GM12878 (cell line): Measurements from ENCODE around the gene PPP2R3A. TPM values are rescaled to one million over a fixed set of nuclear protein-coding genes. Genes with fewer than 3 reads are reported as not detected.

Experiments used
- ATAC-seq: fragments of 200-7000 bp; cut with Tn5 transposase; 3 replicates; pipeline ENCODE4 v1.9.1; 2020; ENCODE audit warnings: mild to moderate bottlenecking, moderate library complexity
- BruUV-seq: library from RNA; stranded (reverse); fragments of 400-500 nt; replicated peaks from 2 replicates; lab custom pipeline; 2021; lab: Mats Ljungman, UMichigan
- CTCF ChIA-PET: fragments of 300-600 bp; sonication (Branson Sonifier 250); formaldehyde crosslinking; extraction: SDS; loops from one replicate; lab custom pipeline; 2021; ENCODE audit warnings: inconsistent platforms; lab: Yijun Ruan, JAX
- POLR2A ChIA-PET: fragments of 350-600 bp; formaldehyde crosslinking; extraction: SDS; loops from one replicate; lab custom pipeline; 2021; ENCODE audit warnings: inconsistent platforms; lab: Charles Lee
- RAD21 ChIA-PET: fragments of 300-600 bp; sonication (Branson Sonifier 250); formaldehyde crosslinking; loops from one replicate; lab custom pipeline; 2023; ENCODE audit warnings: antibody characterized with exemption; ENCODE audit not compliant: unreplicated experiment; lab: Charles Lee
- SMC1A ChIA-PET: fragments of 300-600 bp; sonication (Branson Sonifier 250); formaldehyde crosslinking; loops from one replicate; lab custom pipeline; 2023; ENCODE audit not compliant: unreplicated experiment, uncharacterized antibody; lab: Charles Lee
- DNase-seq: peaks from one replicate; pipeline ENCODE4 v3.0.0-alpha.2; 2011; ENCODE audit warnings: low read depth, low spot score
- FAIRE-seq: peaks from 3 replicates; lab custom pipeline; 2011; peaks lifted over from hg19 to GRCh38; lab: Jason Lieb, UNC
- H2AFZ ChIP-seq: 2 replicates; pipeline ENCODE4 v1.6.0; 2011; ENCODE audit warnings: low read depth, low read length, control low read depth; ENCODE audit not compliant: control insufficient read depth
- H3K27ac ChIP-seq: 2 replicates; pipeline ENCODE4 v1.5.1; 2011; ENCODE audit warnings: control low read depth; ENCODE audit not compliant: control insufficient read depth, insufficient read depth
- H3K27me3 ChIP-seq, 2 experiments: replicated peaks in 1 of 2; 2 replicates each; pipeline versions ENCODE4 v1.6.0 to v1.6.1; 2011; ENCODE audit warnings: low read length in 1 of 2; ENCODE audit not compliant: control insufficient read depth in 2 of 2, insufficient read depth in 2 of 2
- H3K36me3 ChIP-seq, 2 experiments: 2 replicates each; pipeline ENCODE4 v1.5.1; 2011; ENCODE audit warnings: low read length in 1 of 2; ENCODE audit not compliant: control insufficient read depth in 2 of 2, insufficient read depth in 2 of 2
- H3K4me1 ChIP-seq: 2 replicates; pipeline ENCODE4 v1.6.1; 2011; ENCODE audit warnings: mild to moderate bottlenecking, low read length, moderate library complexity, mixed read lengths; ENCODE audit not compliant: control insufficient read depth, insufficient read depth
- H3K4me2 ChIP-seq: 2 replicates; pipeline ENCODE4 v1.6.0; 2011; ENCODE audit warnings: control low read depth; ENCODE audit not compliant: control insufficient read depth, insufficient read depth
- H3K4me3 ChIP-seq: fragments of 200-600 bp; sonication (generic); 2 replicates; pipeline ENCODE4 v1.5.1; 2016
- H3K79me2 ChIP-seq: 2 replicates; pipeline ENCODE4 v1.6.0; 2011; ENCODE audit warnings: low read length; ENCODE audit not compliant: control insufficient read depth, insufficient read depth
- H3K9ac ChIP-seq: 2 replicates; pipeline ENCODE4 v1.8.0; 2011; ENCODE audit warnings: low read length, control low read depth, mixed read lengths; ENCODE audit not compliant: control insufficient read depth, insufficient read depth
- H3K9me3 ChIP-seq: replicated peaks from 3 replicates; pipeline ENCODE4 v1.5.1; 2011; ENCODE audit warnings: mild to moderate bottlenecking, low read length; ENCODE audit not compliant: control insufficient read depth, insufficient read depth
- H4K20me1 ChIP-seq: 2 replicates; pipeline ENCODE4 v1.6.0; 2011; ENCODE audit not compliant: control insufficient read depth, insufficient read depth
- BHLHE40 ChIP-seq, 2 experiments: fragments of 450-650 bp in 1 of 2; IDR thresholded peaks; 2 replicates each; pipeline ENCODE4 v1.6.1; 2011 to 2017; ENCODE audit warnings: low read depth in 2 of 2, borderline replicate concordance in 1 of 2, improper control_type of control experiment in 1 of 2, low read length in 1 of 2, mild to moderate bottlenecking in 1 of 2
- ELK1 ChIP-seq: IDR thresholded peaks from 2 replicates; pipeline ENCODE4 v1.6.1; 2012; ENCODE audit warnings: low read depth, low read length, improper control_type of control experiment
- IKZF2 ChIP-seq, 2 experiments: fragments of 450-650 bp; IDR thresholded peaks; 2 replicates each; pipeline ENCODE4 v1.6.1; 2017; ENCODE audit warnings: mild to moderate bottlenecking in 2 of 2, moderate library complexity in 2 of 2
- MEF2A ChIP-seq: IDR thresholded peaks from 2 replicates; pipeline ENCODE4 v1.6.1; 2011; ENCODE audit warnings: low read depth, mild to moderate bottlenecking, low read length, moderate library complexity; ENCODE audit not compliant: insufficient read depth
- REST ChIP-seq: IDR thresholded peaks from 2 replicates; pipeline ENCODE4 v1.6.1; 2012; ENCODE audit warnings: mild to moderate bottlenecking, low read depth, low read length
- SMAD5 ChIP-seq: IDR thresholded peaks from 2 replicates; pipeline ENCODE4 v1.6.1; 2016; ENCODE audit warnings: antibody characterized with exemption, low read depth
- SPI1 ChIP-seq: IDR thresholded peaks from 2 replicates; pipeline ENCODE4 v1.6.1; 2011; ENCODE audit warnings: low read depth, mild to moderate bottlenecking, low read length, moderate library complexity, borderline replicate concordance; ENCODE audit not compliant: insufficient read depth
- SRF ChIP-seq, 2 experiments: IDR thresholded peaks; 2 replicates each; pipeline ENCODE4 v1.6.1; 2011; ENCODE audit warnings: low read depth in 2 of 2, low read length in 2 of 2, mild to moderate bottlenecking in 1 of 2, moderate library complexity in 1 of 2
- TAF1 ChIP-seq: IDR thresholded peaks from 2 replicates; pipeline ENCODE4 v1.6.1; 2011; ENCODE audit warnings: mild to moderate bottlenecking, low read depth, low read length, borderline replicate concordance
- ZSCAN29 ChIP-seq: fragments of 450-650 bp; IDR thresholded peaks from 2 replicates; pipeline ENCODE4 v1.6.1; 2017; ENCODE audit warnings: mild to moderate bottlenecking, moderate library complexity
- WGBS: methylation state at CpG from one replicate; pipeline ENCODE4 v1.1.6; 2016; ENCODE audit warnings: low lambda C conversion rate; ENCODE audit not compliant: insufficient replicate concordance, insufficient coverage; ENCODE audit errors: missing lambda C conversion rate; 5-methylcytosine and 5-hydroxymethylcytosine counted together
- in situ Hi-C: fragments of 300-500 bp; cut with MboI; formaldehyde crosslinking; loops from 9 replicates; pipeline ENCODE4 v1.14.3; 2018; ENCODE audit warnings: mixed read lengths
- intact Hi-C: fragments of 100-400 bp; cut with micrococcal nuclease; formaldehyde crosslinking; loops from one replicate; pipeline ENCODE4 v1.14.2; 2022; ENCODE audit not compliant: unreplicated experiment
- polyA plus RNA-seq, 11 experiments: library from polyadenylated mRNA; depleted of rRNA in 4 of 11; unstranded in 6 of 11; stranded (reverse) in 5 of 11; fragments of >200 nt; fragmentation: Nextera tagmentation in 4 of 11; fragmentation: Illumina TruSeq in 1 of 11; extraction: Ambion mirVana in 4 of 11; extraction: Trizol in 1 of 11; gene quantifications; 1 replicate in 1 of 11; 2 replicates in 10 of 11; pipeline versions ENCODE4 v1.2.1 to v1.2.3, GENCODE V29; 2011 to 2016; ENCODE audit warnings: inconsistent platforms in 2 of 11, missing spikeins in 2 of 11, low read depth in 1 of 11
- total RNA-seq, 4 experiments: library from RNA; depleted of rRNA in 3 of 4; stranded (reverse); fragments of >200 nt in 3 of 4; fragmentation: Illumina TruSeq in 1 of 4; extraction: Trizol in 1 of 4; gene quantifications; 2 replicates each; pipeline versions ENCODE4 v1.2.1 to v1.2.3, GENCODE V29; 2013 to 2021
- TF ChIP-seq, protein P1 (sequence below): fragments of 450-650 bp; IDR thresholded peaks from 2 replicates; pipeline ENCODE4 v1.6.1; 2017; ENCODE audit warnings: mild to moderate bottlenecking, low read depth, inconsistent platforms; ENCODE audit not compliant: poor library complexity, severe bottlenecking
- TF ChIP-seq, protein P2 (sequence below): fragments of 450-650 bp; IDR thresholded peaks from 2 replicates; pipeline ENCODE4 v1.6.1; 2016; ENCODE audit warnings: mild to moderate bottlenecking

PPP2R3A gene
- total and polyA plus RNA-seq, 10 of the 15 experiments (the other 5 are each of a cell fraction or from before 2014, with no cell fraction given): under 0.01 to 0.16 (median 0.06) TPM; not detected in 5

- TF ChIP-seq, protein P1, sequence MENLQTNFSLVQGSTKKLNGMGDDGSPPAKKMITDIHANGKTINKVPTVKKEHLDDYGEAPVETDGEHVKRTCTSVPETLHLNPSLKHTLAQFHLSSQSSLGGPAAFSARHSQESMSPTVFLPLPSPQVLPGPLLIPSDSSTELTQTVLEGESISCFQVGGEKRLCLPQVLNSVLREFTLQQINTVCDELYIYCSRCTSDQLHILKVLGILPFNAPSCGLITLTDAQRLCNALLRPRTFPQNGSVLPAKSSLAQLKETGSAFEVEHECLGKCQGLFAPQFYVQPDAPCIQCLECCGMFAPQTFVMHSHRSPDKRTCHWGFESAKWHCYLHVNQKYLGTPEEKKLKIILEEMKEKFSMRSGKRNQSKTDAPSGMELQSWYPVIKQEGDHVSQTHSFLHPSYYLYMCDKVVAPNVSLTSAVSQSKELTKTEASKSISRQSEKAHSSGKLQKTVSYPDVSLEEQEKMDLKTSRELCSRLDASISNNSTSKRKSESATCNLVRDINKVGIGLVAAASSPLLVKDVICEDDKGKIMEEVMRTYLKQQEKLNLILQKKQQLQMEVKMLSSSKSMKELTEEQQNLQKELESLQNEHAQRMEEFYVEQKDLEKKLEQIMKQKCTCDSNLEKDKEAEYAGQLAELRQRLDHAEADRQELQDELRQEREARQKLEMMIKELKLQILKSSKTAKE: no peak
- no peak for TF ChIP-seq SPI1
- no peak for TF ChIP-seq ZSCAN29
- TF ChIP-seq SMAD5: no peak
- no peak for TF ChIP-seq ELK1
These were observed 56.3 kb downstream of the PPP2R3A start (continued) for GRCh38 chr3:136021803-136022202.

GRCh38 chr3:136022529-136023263, 57.2 kb downstream of the PPP2R3A start:
- Histone ChIP-seq H3K36me3 (no peaks in the 10 kb centered on the region), H4K20me1 (no peaks in the 10 kb centered on the region), H3K4me3 (no peak overlapping the region), H2AFZ (no peak overlapping the region), H3K4me1 (no peaks in the 10 kb centered on the region), H3K27ac (no peak overlapping the region), H3K79me2 (no peaks in the 10 kb centered on the region), H3K27me3 (peaks cover 0 to 2% of the 10 kb centered on the region in 2 experiments; a peak in 2 of 4 replicates)
- no peak for ATAC-seq
- ChIA-PET SMC1A (no interaction called here), POLR2A (no interaction called here), RAD21 (no interaction called here), CTCF (interaction anchor here (1.5 kb wide), 1 partner anchor 19 kb away, joined by 7 read pairs; no protein-coding TSS in a partner anchor)
- in situ Hi-C loops (no loop called here), intact Hi-C loops (no loop called here)
- peak; percentile 27 for FAIRE-seq
- no TSS peak for BruUV-seq
- TF ChIP-seq BHLHE40 (IDR thresholded peaks at IDR 0.05; ENCODE audit: borderline replicate concordance in 1 of 2, low read depth in 2 of 2, low read length in 1 of 2) (no peak), REST (no peak), SRF (IDR thresholded peaks at IDR 0.05; ENCODE audit: low read depth in 2 of 2, low read length in 2 of 2) (no peak), IKZF2 (IDR thresholded peaks at IDR 0.05) (no peak), TAF1 (no peak), MEF2A (no peak)
- TF ChIP-seq, protein P2, sequence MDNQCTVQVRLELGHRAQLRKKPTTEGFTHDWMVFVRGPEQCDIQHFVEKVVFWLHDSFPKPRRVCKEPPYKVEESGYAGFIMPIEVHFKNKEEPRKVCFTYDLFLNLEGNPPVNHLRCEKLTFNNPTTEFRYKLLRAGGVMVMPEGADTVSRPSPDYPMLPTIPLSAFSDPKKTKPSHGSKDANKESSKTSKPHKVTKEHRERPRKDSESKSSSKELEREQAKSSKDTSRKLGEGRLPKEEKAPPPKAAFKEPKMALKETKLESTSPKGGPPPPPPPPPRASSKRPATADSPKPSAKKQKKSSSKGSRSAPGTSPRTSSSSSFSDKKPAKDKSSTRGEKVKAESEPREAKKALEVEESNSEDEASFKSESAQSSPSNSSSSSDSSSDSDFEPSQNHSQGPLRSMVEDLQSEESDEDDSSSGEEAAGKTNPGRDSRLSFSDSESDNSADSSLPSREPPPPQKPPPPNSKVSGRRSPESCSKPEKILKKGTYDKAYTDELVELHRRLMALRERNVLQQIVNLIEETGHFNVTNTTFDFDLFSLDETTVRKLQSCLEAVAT: no peak
- TF ChIP-seq, all 136 proteins: peak for 0
- 46% methylated on average over 6 of the region's 6 CpGs for WGBS
- DNase-seq: no peak
- H3K4me2 ChIP-seq: no peak overlapping the region
- H3K9me3 ChIP-seq: no peaks in the 10 kb centered on the region
- no peak overlapping the region for H3K9ac ChIP-seq
